Embryonic facial prominence (tissue), 1 donor: Measurements from ENCODE around the gene CADM1.

ENCODE experiments used
- DNase-seq: peaks from one replicate; pipeline ENCODE4 v3.0.0-alpha.2; 2016; ENCODE audit errors: extremely low spot score

Gene CADM1

DNA sequence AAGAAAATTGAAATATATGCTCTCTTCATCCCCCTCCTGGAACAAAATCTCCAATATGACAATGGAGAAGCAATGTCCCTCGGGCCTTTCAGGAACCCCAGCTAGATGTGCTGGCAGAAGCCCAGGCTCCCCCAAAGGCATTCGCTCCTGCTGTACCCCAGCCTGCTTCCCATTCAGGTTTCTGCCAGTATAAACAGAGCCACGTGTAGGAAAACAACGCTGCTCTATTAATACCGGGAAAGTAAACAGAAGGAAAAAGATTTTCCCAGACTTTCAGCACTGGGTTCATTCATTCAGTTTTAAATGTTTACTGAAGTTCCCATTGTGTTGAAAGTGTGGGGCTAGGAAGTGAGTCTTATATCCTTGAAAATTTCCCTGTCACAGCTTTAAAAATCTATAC, 147.1 kb downstream of the CADM1 start:
- DNase-seq = no peak

DNA sequence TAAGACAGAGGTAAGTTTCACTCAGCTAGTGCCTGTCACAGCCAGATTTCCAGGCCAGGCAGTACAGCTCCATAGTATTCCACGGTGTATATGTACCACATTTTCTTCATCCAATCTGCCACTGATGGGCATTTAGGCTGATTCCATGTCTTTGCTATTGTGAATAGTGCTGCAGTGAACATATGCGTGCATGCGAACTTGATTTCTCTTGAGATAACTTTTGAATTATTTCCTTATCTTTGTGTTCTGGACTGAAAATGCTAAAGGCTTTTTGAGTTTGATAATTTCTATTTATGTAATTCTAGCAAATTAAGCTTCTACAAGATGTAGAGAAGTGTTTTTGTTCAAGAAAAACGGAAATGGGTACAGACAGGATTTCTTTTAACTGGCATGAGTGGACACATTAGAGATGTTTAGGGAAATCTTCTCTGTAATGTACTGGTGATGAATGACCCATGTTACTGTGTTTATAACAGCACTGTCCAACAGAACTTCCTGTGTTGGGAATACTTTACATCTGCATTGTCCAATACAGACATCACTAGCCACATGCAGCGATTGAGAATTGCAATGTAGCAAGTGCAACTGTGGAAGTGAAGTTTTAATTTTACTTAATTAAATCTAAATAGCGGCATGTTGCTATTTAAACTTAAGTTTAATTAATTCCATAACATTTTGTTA, 151.3 kb downstream of the CADM1 start:
- no peak for DNase-seq

DNA sequence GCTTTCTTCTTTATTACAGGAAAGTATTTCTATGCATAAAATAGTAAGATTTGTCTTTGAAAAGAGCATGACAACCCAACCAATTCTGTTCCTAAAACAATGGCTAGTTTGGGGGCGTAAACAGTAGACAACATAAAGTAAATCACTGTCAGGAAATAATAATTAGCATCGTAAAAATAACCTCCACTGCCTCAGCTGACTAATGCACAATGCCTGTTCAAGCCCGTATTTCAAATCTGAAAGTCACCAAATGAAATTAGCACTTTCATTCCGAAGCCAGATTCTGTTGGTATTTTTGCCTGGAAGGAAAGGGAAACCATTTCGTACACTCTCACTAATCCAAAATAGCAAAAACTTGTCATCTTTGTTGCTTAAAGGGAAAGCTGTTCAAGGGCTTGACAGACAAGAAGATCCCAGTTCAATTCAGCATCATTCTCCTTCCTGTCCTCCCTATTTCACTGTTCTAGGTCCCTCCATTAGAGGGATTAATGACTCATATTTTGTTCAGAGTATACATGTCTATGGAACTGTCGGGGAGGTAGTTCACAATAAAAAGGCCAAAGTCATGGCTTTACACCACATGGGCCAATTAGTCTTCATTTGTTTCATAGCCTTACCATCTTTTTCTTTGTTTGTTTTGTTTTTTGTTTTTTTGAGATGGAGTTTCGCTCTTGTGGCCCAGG, 154.7 kb downstream of the CADM1 start:
- DNase-seq = no peak

DNA sequence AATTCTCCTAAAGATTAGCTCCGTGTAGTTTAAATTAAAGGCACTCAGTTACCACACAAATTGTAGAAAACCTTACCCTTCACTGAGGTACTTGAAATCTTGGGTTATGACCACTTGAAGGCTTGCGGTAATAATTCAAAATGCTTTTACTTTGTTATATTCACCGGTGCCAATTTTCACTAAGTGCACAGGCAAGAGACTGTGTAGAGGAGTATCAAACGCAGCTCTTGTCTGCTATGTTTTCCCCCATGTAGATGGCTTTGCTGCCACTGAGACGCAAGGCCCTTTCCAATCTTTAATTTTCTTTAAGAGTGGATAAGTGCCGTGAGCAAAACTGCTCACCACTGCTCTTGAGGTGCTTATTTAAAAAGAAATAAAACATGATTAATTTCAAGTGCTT, 155.8 kb downstream of the CADM1 start:
- no peak for DNase-seq

DNA sequence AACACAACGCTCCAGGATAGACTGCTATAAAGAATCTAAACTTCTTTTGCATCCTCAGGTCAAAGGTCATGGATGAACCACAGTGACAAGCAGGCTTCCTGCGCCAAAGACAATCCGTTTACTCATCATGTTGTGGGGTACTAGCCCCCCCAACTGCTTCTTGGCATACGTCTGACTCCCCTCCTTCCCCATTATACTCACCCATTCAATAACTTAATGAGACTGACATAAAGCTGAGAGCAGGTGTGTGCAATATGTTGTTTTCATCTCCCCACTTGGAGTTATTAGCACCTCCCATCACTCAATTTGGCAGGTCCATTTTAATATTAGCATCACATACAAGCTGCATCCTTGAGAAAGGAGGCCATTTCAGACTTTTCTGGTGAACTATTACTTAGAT, 157.1 kb downstream of the CADM1 start:
- no peak for DNase-seq

DNA sequence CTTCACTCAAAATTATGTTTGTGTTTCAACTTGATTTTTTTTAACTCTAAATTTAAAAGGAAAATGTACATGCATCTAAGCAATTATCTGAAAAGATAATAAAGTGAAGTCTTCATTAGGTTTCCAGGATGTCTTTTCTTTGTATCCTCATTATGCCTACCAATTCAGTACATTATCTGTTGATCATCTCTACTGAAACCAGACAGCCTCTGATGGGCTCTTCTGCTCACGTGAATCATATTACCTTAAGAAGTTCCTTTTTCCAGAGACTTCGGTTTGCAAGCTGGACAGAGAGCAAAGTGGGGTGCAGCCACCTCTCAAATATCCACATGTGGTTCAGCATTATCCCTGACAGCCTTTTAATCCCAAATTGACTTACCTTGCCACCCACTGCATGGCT, 158.4 kb downstream of the CADM1 start:
- DNase-seq = no peak

DNA sequence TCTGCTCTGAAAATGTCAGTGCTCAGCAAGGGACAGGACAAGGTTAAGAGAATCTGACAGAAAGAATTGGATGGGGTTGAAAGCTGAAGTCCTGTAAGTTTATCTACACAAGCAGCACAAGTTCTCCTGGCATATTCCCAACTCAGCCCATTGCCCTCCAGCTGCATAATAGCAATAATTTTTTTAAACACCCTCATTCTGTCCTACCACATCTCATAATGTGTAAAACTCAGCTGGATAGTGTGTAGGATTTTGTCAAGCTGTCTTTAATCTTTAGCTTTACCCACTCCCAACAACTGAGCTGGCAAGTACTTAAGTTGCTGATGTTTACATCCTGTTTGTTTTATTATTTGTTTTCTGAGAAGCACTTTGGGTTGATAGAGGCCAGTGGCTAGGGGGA, 158.9 kb downstream of the CADM1 start:
- DNase-seq = no peak

DNA sequence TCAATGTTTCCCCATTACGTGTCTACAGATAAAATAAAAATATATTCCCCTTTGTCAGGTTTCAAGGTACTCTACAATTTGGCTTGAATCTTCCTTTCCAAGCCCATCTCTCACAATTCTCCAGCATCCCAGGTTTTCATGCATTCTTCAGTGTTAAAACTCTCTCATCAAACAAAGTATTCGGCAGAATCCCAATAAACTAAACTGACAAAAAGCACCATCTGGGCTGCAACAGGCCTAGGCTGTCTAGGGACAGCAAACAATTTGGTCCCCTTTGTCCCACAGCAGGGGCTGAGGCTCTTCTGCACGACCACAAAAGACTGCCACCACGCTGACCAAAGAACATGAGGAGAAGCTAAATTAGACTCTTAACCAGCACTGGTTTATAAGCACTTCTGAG, 159.4 kb downstream of the CADM1 start:
- no peak for DNase-seq

DNA sequence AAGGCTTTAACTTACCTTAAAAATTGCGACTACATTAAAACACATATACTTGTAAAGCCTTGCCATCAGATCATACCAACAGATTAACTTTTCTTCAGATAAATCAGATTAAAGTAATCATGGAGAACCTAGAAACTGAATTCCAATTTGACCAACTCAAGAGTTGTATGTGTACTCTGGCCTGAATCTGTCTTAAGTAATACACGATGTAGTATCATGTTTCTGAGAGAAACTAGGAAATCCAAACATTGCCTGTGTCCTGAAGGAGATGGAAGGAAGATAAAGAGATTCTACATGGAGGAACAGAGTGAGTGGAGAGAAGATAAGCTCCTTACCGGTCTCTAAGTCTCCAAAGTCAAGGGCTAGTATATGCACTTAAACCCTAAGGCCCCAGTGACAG, 162.1 kb downstream of the CADM1 start:
- DNase-seq = no peak

DNA sequence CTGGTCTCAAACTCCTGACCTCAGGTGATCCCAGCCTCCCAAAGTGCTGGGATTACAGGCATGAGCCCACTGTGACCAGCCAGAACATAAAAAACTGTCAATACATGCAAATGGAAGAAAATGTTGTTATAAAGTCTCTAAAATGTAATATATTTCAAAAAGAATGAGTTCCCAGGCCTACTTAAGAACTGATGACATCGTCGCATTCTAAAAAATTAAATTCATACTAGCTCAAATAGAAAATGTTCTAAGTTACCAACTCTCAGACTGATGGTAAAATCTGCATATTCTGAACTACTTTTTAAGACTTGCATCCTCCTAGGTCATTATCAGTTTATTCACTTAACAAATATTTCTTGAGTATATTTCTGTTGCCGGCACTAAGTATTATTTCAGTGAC, 163.3 kb downstream of the CADM1 start:
- no peak for DNase-seq

DNA sequence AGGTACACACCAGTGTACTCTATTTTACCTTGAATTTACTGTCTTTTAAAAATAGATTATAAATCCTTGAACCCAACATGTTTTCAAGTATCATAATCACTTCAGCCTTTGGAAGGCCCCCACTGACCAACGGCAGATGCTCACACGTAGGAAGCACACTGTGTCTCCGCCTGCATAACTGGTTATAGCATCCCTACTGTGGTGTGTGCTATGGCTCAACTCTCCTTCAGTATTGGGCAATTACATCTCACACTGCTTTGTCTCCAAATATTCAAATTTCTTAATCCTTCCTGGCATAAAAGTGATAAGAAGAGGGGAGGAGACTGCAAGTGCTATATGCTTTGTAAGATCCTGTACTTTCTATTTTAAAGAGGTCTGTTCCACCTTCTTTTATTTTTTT, 165.7 kb downstream of the CADM1 start:
- DNase-seq = no peak

DNA sequence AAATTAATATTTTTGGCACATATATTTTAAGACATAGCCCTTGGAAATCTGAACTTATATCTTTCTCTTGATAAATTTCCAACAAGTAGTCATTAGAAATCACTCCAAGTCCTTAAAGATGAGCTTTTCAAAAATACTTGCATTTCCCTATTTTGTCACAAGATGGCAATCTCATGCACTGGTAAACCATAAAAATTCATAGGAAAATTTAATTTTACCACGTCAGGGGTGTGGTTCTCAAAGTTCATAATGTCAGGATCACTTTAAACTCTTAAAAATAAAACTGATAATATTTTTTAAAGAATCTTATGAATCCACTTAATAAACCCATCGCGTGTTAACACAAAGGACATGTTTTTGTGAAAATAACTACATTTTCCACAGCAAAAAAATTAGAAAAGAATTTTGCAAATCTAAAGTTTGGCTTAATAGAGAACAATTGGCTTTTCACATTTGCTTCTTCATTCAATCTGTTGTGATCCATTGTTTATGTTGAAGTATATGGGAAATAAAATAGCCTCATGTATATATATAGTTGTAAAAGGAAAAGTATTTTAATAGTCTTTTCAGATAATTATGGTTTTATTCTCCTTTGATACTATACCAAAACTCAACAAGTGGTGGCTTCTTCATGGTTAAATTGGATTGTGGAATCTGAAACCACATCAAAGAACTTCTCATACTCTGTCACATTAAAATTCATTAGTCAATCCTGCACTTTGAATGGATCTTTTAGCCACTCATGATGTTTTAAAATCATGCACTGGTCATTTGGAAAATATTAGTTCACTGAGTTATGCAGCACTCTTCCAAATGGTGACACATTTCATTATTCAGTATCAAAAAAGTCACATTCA, 169.1 kb downstream of the CADM1 start:
- DNase-seq = no peak

DNA sequence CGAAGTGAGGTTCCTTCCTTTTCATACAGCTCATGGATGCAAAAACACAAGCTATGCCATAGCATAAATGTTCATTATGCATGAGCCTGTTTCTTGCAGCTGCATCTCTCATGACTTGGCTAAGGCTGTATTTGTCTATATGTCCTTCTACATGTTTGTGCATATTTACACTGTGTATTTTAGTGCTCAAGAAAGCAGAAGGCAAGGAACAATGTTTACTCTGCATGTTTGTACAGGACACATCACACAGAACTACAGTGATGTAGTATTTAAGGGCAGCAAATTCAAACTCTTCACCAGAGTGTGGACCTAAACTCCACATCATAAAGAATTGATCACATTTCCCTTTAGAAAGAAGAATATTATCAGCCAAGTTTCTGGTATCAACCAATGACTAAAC, 170.3 kb downstream of the CADM1 start:
- no peak for DNase-seq

DNA sequence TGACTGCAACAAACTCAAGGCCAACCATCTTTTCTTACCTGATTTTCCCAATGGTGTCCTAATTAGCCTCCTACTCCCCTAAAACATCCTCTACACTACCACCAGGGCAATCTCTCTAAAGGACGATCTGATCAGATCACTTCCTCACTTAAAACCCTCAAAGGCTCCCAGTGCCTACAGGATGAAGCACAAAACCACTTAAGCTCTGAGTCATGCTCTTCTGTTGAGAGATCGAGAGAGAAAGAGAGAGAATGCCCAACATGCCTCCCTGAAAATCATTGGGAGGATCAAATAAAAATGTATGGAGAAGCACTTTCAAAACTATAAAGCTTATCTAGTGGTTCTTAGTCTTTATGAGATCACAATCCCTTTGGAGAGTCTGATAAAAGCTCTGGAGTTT, 171.1 kb downstream of the CADM1 start:
- DNase-seq = no peak

DNA sequence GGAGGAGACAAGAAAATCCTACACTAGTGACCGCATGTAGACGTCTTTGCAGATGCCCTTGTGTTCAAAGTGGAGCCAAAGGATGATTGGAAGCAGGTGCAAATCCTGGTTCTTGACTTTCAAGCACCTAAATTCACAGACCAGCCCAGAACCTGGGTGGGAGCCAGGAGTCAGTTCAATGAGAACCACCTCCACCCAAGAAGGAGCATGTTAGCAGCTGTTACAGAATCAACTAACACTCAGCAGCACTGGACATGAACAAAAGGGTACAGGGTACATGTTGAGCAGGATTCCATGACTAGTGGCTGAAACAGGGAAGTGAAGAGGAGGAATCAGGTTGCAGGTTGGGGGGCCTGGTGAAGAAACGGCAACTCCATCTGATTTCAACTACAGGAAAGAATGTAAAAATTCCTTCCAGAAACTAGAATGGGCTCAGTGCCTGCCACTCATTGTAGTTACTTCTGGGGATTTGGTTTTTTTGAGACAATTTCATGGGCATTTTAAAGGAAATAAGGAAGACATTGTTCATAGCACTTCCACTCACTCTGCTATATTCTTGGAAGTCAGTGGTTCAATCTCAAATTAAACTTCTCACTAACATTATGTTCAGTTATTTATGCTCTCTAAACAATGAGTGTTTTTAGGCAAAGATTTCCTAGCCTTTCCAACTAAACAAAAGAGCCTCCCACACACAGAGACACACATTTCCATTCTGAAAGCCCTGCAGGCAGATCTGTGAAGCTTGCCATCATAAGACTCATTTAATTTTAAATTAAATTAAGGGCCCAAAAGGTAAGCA, 173.3 kb downstream of the CADM1 start:
- DNase-seq = no peak

DNA sequence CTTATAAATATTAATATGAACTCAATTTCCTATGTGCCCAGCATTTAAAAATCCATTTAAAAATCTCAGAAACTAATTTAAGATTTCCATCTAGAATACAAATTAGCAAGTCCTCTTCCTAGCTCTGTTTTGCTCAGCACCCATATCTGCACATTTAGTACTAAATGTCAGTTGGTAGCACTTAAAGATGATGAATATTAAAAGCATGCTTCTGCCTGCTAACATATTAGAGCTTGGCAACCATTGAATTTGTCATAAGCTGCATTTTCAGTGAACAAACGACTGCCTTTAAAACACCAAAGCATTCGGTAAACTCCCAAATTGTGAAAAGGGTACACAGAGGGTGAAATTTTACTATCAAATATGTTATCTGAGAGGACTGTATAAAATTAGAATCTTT, 177.7 kb downstream of the CADM1 start:
- DNase-seq = no peak

DNA sequence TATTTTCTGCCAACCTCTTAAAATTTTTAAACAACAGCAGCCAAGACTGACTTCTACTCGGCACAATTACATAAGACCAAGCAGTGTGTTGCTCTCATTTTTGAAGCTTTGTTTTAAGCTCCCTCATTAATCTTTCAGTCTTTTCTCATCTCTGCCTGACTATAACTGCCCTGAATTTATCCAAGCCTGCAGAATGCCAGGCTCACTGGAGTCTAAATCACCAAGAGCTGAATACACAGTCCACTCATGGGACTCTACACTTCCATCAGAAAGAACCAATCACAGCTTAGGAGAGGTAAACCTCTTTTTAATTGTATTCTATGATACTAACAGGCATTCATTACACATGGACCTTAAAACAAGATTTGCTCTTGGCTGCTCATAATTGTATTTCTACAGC, 178.7 kb downstream of the CADM1 start:
- no peak for DNase-seq

DNA sequence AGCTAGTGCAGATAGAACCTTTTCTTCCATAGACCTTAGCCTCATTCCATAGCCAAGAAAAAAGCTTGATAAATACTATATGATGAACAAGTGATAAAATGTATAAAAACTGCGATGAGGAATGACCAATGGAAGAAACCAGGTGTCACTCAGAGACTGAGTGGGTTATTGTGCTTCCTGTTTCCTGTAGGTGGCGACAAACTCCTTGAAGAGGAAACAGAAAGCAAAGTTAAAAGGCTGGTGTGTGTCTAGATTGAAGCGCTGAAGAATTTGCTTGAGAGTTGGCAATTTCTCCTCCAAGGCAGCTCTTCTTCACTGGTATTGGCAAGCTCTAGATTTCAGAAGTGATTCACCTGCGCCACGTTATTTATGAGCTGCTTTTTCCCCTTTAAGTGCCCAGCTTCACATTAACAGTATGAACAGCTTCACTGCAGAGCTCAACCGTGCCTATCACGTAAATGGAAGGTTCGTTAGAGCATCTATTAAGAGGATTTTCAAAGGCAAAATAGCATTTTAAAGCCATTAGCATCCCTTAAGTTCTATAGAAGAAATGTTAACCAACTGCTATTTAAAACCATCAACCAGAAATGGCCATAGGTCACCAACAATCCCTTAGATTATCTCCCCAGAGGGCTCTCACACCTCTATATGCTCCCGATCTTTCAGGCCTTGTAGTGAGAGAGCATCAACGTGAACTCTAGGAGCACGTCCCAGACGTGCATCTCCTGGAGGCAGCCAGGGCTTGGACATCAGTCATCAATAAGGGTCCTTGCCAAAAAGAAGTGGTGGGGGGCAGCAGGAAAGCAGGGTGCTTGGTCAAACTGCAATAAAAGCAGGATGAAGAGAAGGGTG, 179.4 kb downstream of the CADM1 start:
- peak; percentile 61 for DNase-seq

DNA sequence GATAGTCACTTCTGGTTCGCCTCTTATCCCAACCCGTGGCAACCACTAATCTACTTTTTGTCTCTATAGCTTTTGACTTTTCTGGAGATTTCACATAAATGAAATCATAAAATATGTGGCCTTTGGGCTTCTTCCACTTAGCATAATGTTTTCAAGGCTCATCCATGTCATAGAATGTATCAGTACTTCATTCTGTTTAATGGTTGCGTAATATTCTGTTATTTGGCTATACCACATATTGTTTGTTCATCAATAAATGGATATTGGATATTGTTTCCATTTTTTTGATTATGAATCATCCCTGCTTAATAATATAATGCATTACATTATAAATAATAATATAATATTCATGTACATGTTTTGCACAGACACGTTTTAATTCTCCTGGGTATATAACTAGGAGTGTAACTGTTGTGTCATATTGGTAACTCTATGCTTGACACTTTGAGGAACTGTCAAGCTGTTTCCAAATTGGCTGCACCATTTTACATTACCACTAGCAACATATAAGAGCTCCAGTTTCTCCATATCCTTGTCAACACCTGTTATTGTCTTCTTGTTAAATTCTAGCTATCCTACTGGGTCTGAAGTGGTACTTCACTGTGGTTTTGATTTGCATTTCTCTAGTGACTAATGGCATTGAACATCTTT, 181.5 kb downstream of the CADM1 start:
- no peak for DNase-seq

DNA sequence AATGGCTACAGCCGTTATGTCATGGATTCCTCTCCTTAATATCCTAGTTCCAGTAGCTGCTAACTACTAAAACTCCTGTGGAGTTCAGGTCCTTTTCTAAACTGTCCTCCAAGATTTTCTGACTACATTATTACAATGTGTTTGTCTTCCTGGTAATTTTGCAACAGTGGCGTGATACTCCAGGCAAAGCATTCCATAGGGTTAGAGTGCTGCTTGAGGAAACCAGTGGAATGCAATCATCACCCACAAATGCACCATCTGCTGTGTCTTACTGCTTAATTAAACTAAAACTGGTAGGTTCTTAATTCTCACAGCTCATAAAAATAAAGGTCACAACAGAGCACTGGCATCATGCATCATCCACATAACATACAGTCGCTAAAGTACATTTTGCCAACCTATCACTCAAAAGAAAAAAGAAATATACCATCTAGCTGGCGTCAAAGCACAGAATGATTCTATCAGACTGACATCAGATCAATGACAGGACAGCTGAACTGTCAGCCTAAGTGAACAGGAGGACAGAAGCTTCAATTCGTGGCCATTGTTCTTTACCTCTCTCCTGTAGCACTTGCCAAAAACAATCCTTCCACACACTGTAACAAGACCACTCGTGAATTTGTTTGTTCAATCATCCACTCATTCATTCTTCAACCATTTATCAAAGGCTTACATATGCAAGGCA, 182.5 kb downstream of the CADM1 start:
- no peak for DNase-seq
